Left lung (tissue), 10 donors: ENCODE data around the gene CFAP210. TPM values are rescaled to one million over a fixed set of nuclear protein-coding genes. Genes with fewer than 3 reads are reported as not detected.
"Not testable (repeated sequence)": the region's sequence is repeated elsewhere in the genome, so short reads cannot be mapped to it uniquely, and the experiment has no call there.

Experiments
- ATAC-seq: fragments of 200-7000 bp; cut with Tn5 transposase; one replicate; pipeline ENCODE4 v1.9.1; 2020; ENCODE audit warnings: moderate library complexity
- DNase-seq, 4 donors: peaks; one replicate each; pipeline ENCODE4 v3.0.0-alpha.2; 2013 to 2020
- H3K27ac ChIP-seq, 2 donors: fragments of 200-600 bp; sonication (generic) in 1 of 2; one replicate each; pipeline versions ENCODE4 v1.5.0 to v1.8.0; 2020 to 2021
- H3K27me3 ChIP-seq, 2 donors: fragments of 200-600 bp; sonication (generic) in 1 of 2; one replicate each; pipeline versions ENCODE4 v1.5.0 to v1.8.0; 2020 to 2021
- H3K36me3 ChIP-seq, 2 donors: fragments of 200-600 bp; sonication (generic) in 1 of 2; one replicate each; pipeline versions ENCODE4 v1.5.0 to v1.8.0; 2020 to 2021
- H3K4me1 ChIP-seq, 2 donors: fragments of 200-600 bp; one replicate each; pipeline ENCODE4 v1.8.0; 2021
- H3K4me3 ChIP-seq, 2 donors: fragments of 200-600 bp; sonication (generic) in 1 of 2; one replicate each; pipeline versions ENCODE4 v1.5.0 to v1.8.0; 2020 to 2021; ENCODE audit warnings: mild to moderate bottlenecking in 1 of 2
- H3K9me3 ChIP-seq, 2 donors: fragments of 200-600 bp; sonication (generic) in 1 of 2; one replicate each; pipeline versions ENCODE4 v1.5.0 to v1.8.0; 2020 to 2021
- CTCF ChIP-seq, 2 donors: fragments of 200-600 bp; sonication (generic) in 1 of 2; IDR thresholded peaks; one replicate each; pipeline versions ENCODE4 v1.5.0 to v1.8.0; 2021; ENCODE audit warnings: antibody characterized with exemption in 2 of 2
- intact Hi-C, 2 donors: fragments of 100-400 bp; cut with DNase I; formaldehyde crosslinking; loops; one replicate each; pipeline versions ENCODE4 v1.11.2 to v1.14.2; 2022
- polyA plus RNA-seq, 6 donors: library from polyadenylated mRNA; unstranded; fragments of 120-200 nt; gene quantifications; one replicate each; pipeline ENCODE4 v1.2.1, GENCODE V29; 2013; ENCODE audit not compliant: insufficient read length in 6 of 6
- total RNA-seq, 2 donors: library from RNA; stranded (reverse); fragmentation: NEBNext Ultra II Directional; extraction: Animal tissue kit (Norgen Biotek cat#: 25700); gene quantifications; one replicate each; pipeline ENCODE4 v1.2.1, GENCODE V29; 2021
- donor health status: DM: no; HTN: yes; CAD: no.
- donor health status: DM: no; HTN: no; CAD: no.

The CFAP210 gene
- total and polyA plus RNA-seq, 8 donors, result 0.68 to 4.0 (median 2.2) TPM; not detected in 1

GRCh38 chr2:169619946-169620345 is 74.3 kb downstream of the CFAP210 start:
- no peak for DNase-seq
- no peaks in the 10 kb centered on the region for H3K27me3 ChIP-seq
- H3K27ac ChIP-seq, result no peak overlapping the region
- H3K4me1 ChIP-seq, result no peaks in the 10 kb centered on the region
- no peaks in the 10 kb centered on the region for H3K9me3 ChIP-seq
- TF ChIP-seq CTCF (IDR thresholded peaks at IDR 0.05), result no peak
- peaks cover 0 to 68% of the 10 kb centered on the region in 2 donors for H3K36me3 ChIP-seq
- no peak overlapping the region for H3K4me3 ChIP-seq
- intact Hi-C loops, result no loop called here
- ATAC-seq, result no peak

DNA sequence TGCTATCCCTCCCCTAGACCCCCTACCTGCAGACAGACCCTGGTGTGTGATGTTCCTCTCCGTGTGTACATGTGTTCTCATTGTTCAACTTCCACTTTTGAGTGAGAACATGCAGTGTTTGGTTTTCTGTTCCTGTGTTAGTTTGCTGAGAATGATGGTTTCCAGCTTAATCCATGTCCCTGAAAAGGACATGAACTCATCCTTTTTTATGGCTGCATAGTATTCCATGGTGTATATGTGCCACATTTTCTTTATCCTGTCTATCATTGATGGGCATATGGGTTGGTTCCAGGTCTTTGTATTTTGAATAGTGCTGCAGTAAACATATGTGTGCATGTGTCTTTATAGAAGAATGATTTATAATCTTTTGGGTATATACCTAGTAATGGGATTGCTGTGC is 78.2 kb downstream of the CFAP210 start:
- DNase-seq, H3K27me3 ChIP-seq, H3K4me3 ChIP-seq, intact Hi-C loops, H3K27ac ChIP-seq, ATAC-seq, H3K4me1 ChIP-seq, H3K9me3 ChIP-seq: not testable (repeated sequence)
- H3K36me3 ChIP-seq, result peaks cover 0 to 80% of the 10 kb centered on the region in 2 donors

DNA sequence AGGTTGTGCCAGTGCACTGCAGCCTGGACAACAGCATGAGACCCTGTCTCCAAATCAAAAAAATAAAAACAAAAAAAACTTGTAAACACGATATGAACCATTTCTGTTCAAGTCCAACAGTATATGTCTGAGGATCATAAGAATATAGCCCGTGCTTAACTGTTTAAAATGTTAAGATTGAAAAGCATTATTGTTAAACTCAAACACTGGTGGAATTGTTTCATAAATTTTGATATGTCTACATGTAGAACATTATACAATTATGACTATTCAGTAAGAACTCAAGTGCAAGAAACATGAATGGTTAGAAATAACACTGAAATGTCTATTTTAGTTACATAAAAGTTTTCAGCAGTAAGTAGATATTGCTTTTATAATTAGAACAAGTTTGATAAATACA is 80.3 kb downstream of the CFAP210 start:
- DNase-seq (no peak), ATAC-seq (no peak)
- intact Hi-C loops, result no loop called here
- Histone ChIP-seq H3K36me3 (peaks cover 0 to 93% of the 10 kb centered on the region in 2 donors), H3K27ac (no peak overlapping the region), H3K4me1 (no peaks in the 10 kb centered on the region), H3K9me3 (no peaks in the 10 kb centered on the region), H3K4me3 (no peak overlapping the region), H3K27me3 (no peaks in the 10 kb centered on the region)
- no peak for TF ChIP-seq CTCF (IDR thresholded peaks at IDR 0.05)

- peaks cover 0 to 98% of the 10 kb centered on the region in 2 donors for H3K36me3 ChIP-seq
- no peaks in the 10 kb centered on the region for H3K4me1 ChIP-seq
- no peak for TF ChIP-seq CTCF (IDR thresholded peaks at IDR 0.05)
- H3K27ac ChIP-seq, result no peak overlapping the region
- H3K27me3 ChIP-seq, result no peaks in the 10 kb centered on the region
- ATAC-seq, result no peak
- no peak for DNase-seq
- no peaks in the 10 kb centered on the region for H3K9me3 ChIP-seq
- intact Hi-C loops, result no loop called here
- no peak overlapping the region for H3K4me3 ChIP-seq
Measured at GRCh38 chr2:169609264-169609663, 84.9 kb downstream of the CFAP210 start.

- no peak for DNase-seq
- Histone ChIP-seq H3K9me3 (no peaks in the 10 kb centered on the region), H3K27ac (no peak overlapping the region), H3K36me3 (peaks cover 0 to 5% of the 10 kb centered on the region in 2 donors), H3K4me1 (no peaks in the 10 kb centered on the region), H3K4me3 (no peak overlapping the region), H3K27me3 (no peaks in the 10 kb centered on the region)
- TF ChIP-seq CTCF (IDR thresholded peaks at IDR 0.05), result no peak
- intact Hi-C loops, result no loop called here
- no peak for ATAC-seq
Measured at GRCh38 chr2:169599568-169599967, 94.6 kb downstream of the CFAP210 start.

DNA sequence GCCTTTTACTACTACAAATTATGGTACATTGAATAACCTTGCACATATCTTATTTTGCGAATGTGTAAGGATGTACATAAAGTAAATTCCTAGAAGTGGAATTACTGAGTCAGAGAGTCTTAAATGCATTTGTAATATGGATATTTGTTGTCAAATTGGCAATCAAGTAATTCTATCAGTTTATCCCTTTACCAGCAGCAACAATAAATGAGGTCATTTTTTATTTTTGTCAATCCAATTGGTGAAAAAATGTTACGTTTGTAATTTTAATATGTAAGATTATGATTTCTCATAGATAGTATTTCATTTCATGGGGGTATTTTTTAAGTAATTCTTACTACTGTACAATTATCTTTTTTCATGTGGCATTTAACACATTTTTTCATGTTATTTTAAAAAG is 95.2 kb downstream of the CFAP210 start:
- H3K4me1 ChIP-seq, result no peaks in the 10 kb centered on the region
- H3K27ac ChIP-seq, result no peak overlapping the region
- no peaks in the 10 kb centered on the region for H3K9me3 ChIP-seq
- no peaks in the 10 kb centered on the region for H3K36me3 ChIP-seq
- no peaks in the 10 kb centered on the region for H3K27me3 ChIP-seq
- DNase-seq, result no peak
- intact Hi-C loops, result no loop called here
- TF ChIP-seq CTCF (IDR thresholded peaks at IDR 0.05), result no peak
- H3K4me3 ChIP-seq, result no peak overlapping the region
- ATAC-seq, result no peak

DNA sequence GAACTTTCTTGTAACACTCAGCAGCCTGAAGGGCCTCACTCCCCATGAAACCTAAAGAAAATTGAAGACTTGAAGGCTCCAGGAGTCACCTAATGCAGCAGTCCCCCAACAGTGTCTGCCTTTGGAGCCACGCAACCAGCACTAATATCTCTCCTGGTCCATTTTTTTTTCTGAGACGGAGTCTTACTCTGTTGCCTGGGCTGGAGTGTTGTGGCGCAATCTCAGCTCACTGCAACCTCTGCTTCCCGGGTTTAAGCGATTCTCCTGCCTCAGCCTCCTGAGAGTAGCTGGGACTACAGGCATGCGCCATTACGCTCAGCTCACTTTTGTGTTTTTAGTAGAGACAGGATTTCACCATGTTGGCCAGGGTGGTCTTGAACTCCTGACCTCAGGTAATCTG is 97.7 kb downstream of the CFAP210 start:
- H3K27ac ChIP-seq, H3K36me3 ChIP-seq, H3K9me3 ChIP-seq, ATAC-seq, DNase-seq, H3K27me3 ChIP-seq, H3K4me1 ChIP-seq, H3K4me3 ChIP-seq, intact Hi-C loops: not testable (repeated sequence)
